Activated naive CD8-positive, alpha-beta T cell treated with anti-CD3 and anti-CD28 coated beads, Interleukin-2, amount 10 ng/mL, durations not matched to agents 7 days and 5 days (primary cell): ENCODE results near the gene CC2D1A. TPM values are rescaled to one million over a fixed set of nuclear protein-coding genes. Genes with fewer than 3 reads are reported as not detected.
"Not testable (repeated sequence)": the region's sequence is repeated elsewhere in the genome, so short reads cannot be mapped to it uniquely, and the experiment has no call there.

Experiments used
- ATAC-seq: fragments of 150-1000 bp; cut with Tn5 transposase; one replicate; pipeline ENCODE4 v1.10.0; 2021; ENCODE audit warnings: low read depth, moderate library complexity
- POLR2A ChIA-PET: fragments of 350-600 bp; sonication (Branson Sonifier 250); formaldehyde crosslinking; loops from one replicate; lab custom pipeline; 2021; ENCODE audit warnings: antibody characterized with exemption; lab: Charles Lee
- DNase-seq: peaks from one replicate; pipeline ENCODE4 v3.0.0; 2021
- H3K27ac Mint-ChIP-seq: one replicate; pipeline ENCODE4 v1.8.0; 2022; ENCODE audit warnings: mild to moderate bottlenecking, mixed read lengths
- H3K27me3 Mint-ChIP-seq: one replicate; pipeline ENCODE4 v1.8.0; 2022; ENCODE audit warnings: mild to moderate bottlenecking, moderate library complexity, mixed read lengths
- H3K36me3 Mint-ChIP-seq: one replicate; pipeline ENCODE4 v1.8.0; 2021; ENCODE audit warnings: mild to moderate bottlenecking, mixed read lengths
- H3K4me1 Mint-ChIP-seq: one replicate; pipeline ENCODE4 v1.8.0; 2021; ENCODE audit warnings: mixed read lengths
- H3K4me3 Mint-ChIP-seq: one replicate; pipeline ENCODE4 v1.8.0; 2022; ENCODE audit warnings: mild to moderate bottlenecking, moderate library complexity, mixed read lengths
- H3K9me3 Mint-ChIP-seq: one replicate; pipeline ENCODE4 v1.8.0; 2021; ENCODE audit warnings: mixed read lengths
- total RNA-seq, 2 experiments: library from RNA; stranded (reverse); gene quantifications; one replicate each; pipeline ENCODE4 v1.2.3, GENCODE V29; 2021

Gene CC2D1A
- total RNA-seq, 2 experiments from 2014 or later, result 34.7 to 34.8 TPM

GRCh38 chr19:13965377-13965896, 59.4 kb downstream of the CC2D1A start:
- POLR2A ChIA-PET, result no interaction called here
- ATAC-seq, result no peak
- DNase-seq, result no peak
- H3K27ac Mint-ChIP-seq, result no peak overlapping the region
- H3K9me3 Mint-ChIP-seq, result no peaks in the 10 kb centered on the region
- H3K4me3 Mint-ChIP-seq, result no peak overlapping the region
- H3K36me3 Mint-ChIP-seq, result peaks cover 4% of the 10 kb centered on the region
- no peaks in the 10 kb centered on the region for H3K4me1 Mint-ChIP-seq
- H3K27me3 Mint-ChIP-seq, result no peaks in the 10 kb centered on the region

GRCh38 chr19:13965926-13966683, 60.1 kb downstream of the CC2D1A start:
- ATAC-seq, result no peak
- Mint-ChIP-seq H3K36me3 (peaks cover 4% of the 10 kb centered on the region), H3K4me3 (no peak overlapping the region), H3K27me3 (no peaks in the 10 kb centered on the region), H3K4me1 (no peaks in the 10 kb centered on the region), H3K27ac (no peak overlapping the region), H3K9me3 (no peaks in the 10 kb centered on the region)
- no peak for DNase-seq
- POLR2A ChIA-PET, result no interaction called here

- DNase-seq (no peak), ATAC-seq (no peak)
- Mint-ChIP-seq H3K4me3 (no peak overlapping the region), H3K27ac (no peak overlapping the region), H3K9me3 (no peaks in the 10 kb centered on the region), H3K36me3 (peaks cover 4% of the 10 kb centered on the region), H3K4me1 (no peaks in the 10 kb centered on the region), H3K27me3 (no peaks in the 10 kb centered on the region)
- POLR2A ChIA-PET, result no interaction called here
Observed at GRCh38 chr19:13966684-13967128, 60.7 kb downstream of the CC2D1A start.

GRCh38 chr19:13967206-13967605, 61.2 kb downstream of the CC2D1A start:
- H3K27ac Mint-ChIP-seq, H3K9me3 Mint-ChIP-seq, DNase-seq, POLR2A ChIA-PET, H3K4me1 Mint-ChIP-seq, ATAC-seq, H3K4me3 Mint-ChIP-seq, H3K36me3 Mint-ChIP-seq, H3K27me3 Mint-ChIP-seq: not testable (repeated sequence)

- ATAC-seq, result no peak
- H3K4me3 Mint-ChIP-seq, result no peak overlapping the region
- peaks cover 6% of the 10 kb centered on the region for H3K36me3 Mint-ChIP-seq
- no peaks in the 10 kb centered on the region for H3K4me1 Mint-ChIP-seq
- DNase-seq, result no peak
- no peaks in the 10 kb centered on the region for H3K27me3 Mint-ChIP-seq
- no peaks in the 10 kb centered on the region for H3K9me3 Mint-ChIP-seq
- no peak overlapping the region for H3K27ac Mint-ChIP-seq
- POLR2A ChIA-PET, result interaction anchor here (1.2 kb wide), 1 partner anchor 64 kb away, joined by 5 read pairs; no protein-coding TSS in a partner anchor
Observed at GRCh38 chr19:13968383-13968935, 62.5 kb downstream of the CC2D1A start.

GRCh38 chr19:13968999-13969398, 63.0 kb downstream of the CC2D1A start:
- no peak for DNase-seq
- POLR2A ChIA-PET, result interaction anchor here (1.2 kb wide), 1 partner anchor 63 kb away, joined by 5 read pairs; no protein-coding TSS in a partner anchor
- no peak overlapping the region for H3K27ac Mint-ChIP-seq

GRCh38 chr19:13969897-13970296, 63.9 kb downstream of the CC2D1A start:
- peaks cover 11% of the 10 kb centered on the region for H3K36me3 Mint-ChIP-seq
- POLR2A ChIA-PET, result no interaction called here
- peaks cover 6% of the 10 kb centered on the region for H3K4me1 Mint-ChIP-seq
- no peaks in the 10 kb centered on the region for H3K27me3 Mint-ChIP-seq
- DNase-seq, result no peak
- no peak overlapping the region for H3K4me3 Mint-ChIP-seq
- no peaks in the 10 kb centered on the region for H3K9me3 Mint-ChIP-seq
- no peak overlapping the region for H3K27ac Mint-ChIP-seq
- no peak for ATAC-seq

More at GRCh38 chr19:13968999-13969398, 63.0 kb downstream of the CC2D1A start:
- Mint-ChIP-seq H3K36me3 (peaks cover 7% of the 10 kb centered on the region), H3K4me3 (no peak overlapping the region), H3K27me3 (no peaks in the 10 kb centered on the region), H3K4me1 (peaks cover 1% of the 10 kb centered on the region), H3K9me3 (no peaks in the 10 kb centered on the region)
- ATAC-seq, result no peak

- H3K4me3 Mint-ChIP-seq, H3K27me3 Mint-ChIP-seq, H3K4me1 Mint-ChIP-seq, H3K9me3 Mint-ChIP-seq, ATAC-seq, H3K27ac Mint-ChIP-seq, DNase-seq: not testable (repeated sequence)
- H3K36me3 Mint-ChIP-seq, result peaks cover 11% of the 10 kb centered on the region
- POLR2A ChIA-PET, result interaction anchor here (0.7 to 1.2 kb wide), 2 partner anchors 15 to 34 kb away, joined by 3 to 5 read pairs; partner anchors contain the start of gene RFX1
Observed at GRCh38 chr19:13971868-13972267, 65.9 kb downstream of the CC2D1A start.

GRCh38 chr19:13972368-13973155, 66.6 kb downstream of the CC2D1A start:
- POLR2A ChIA-PET, result interaction anchor here (0.5 to 1.1 kb wide), 3 partner anchors 14 to 297 kb away, joined by 3 to 5 read pairs (median 3); no protein-coding TSS in a partner anchor
- H3K4me1 Mint-ChIP-seq, result peaks cover 6% of the 10 kb centered on the region
- H3K4me3 Mint-ChIP-seq, result no peak overlapping the region
- H3K27ac Mint-ChIP-seq, result peak overlapping the region; percentile 30
- no peaks in the 10 kb centered on the region for H3K9me3 Mint-ChIP-seq
- DNase-seq, result no peak
- no peaks in the 10 kb centered on the region for H3K27me3 Mint-ChIP-seq
- H3K36me3 Mint-ChIP-seq, result peaks cover 11% of the 10 kb centered on the region
- ATAC-seq, result no peak

GRCh38 chr19:13973479-13973878, 67.5 kb downstream of the CC2D1A start:
- H3K9me3 Mint-ChIP-seq, H3K27ac Mint-ChIP-seq, DNase-seq, H3K27me3 Mint-ChIP-seq, ATAC-seq, H3K4me3 Mint-ChIP-seq: not testable (repeated sequence)
- peaks cover 11% of the 10 kb centered on the region for H3K36me3 Mint-ChIP-seq
- peaks cover 10% of the 10 kb centered on the region for H3K4me1 Mint-ChIP-seq
- POLR2A ChIA-PET, result interaction anchor here (0.5 to 1.1 kb wide), 3 partner anchors 15 to 296 kb away, joined by 3 to 5 read pairs (median 3); partner anchors contain the start of gene DCAF15

GRCh38 chr19:13974073-13974472, 68.1 kb downstream of the CC2D1A start:
- no peak overlapping the region for H3K4me3 Mint-ChIP-seq
- H3K9me3 Mint-ChIP-seq, result no peaks in the 10 kb centered on the region
- peaks cover 10% of the 10 kb centered on the region for H3K4me1 Mint-ChIP-seq
- DNase-seq (no peak), ATAC-seq (peak; percentile 66)
- peak overlapping the region; percentile 39 for H3K27ac Mint-ChIP-seq
- POLR2A ChIA-PET, result interaction anchor here (0.5 to 0.8 kb wide), 3 partner anchors 21 to 81 kb away, joined by 3 to 5 read pairs (median 3); partner anchors contain the start of gene DCAF15
- peaks cover 8% of the 10 kb centered on the region for H3K36me3 Mint-ChIP-seq
- no peaks in the 10 kb centered on the region for H3K27me3 Mint-ChIP-seq

GRCh38 chr19:13975870-13976269, 69.9 kb downstream of the CC2D1A start:
- H3K4me1 Mint-ChIP-seq, result peaks cover 23% of the 10 kb centered on the region
- DNase-seq (no peak), ATAC-seq (no peak)
- no peak overlapping the region for H3K4me3 Mint-ChIP-seq
- POLR2A ChIA-PET, result interaction anchor here (1.1 kb wide), 2 partner anchors 23 kb away, joined by 3 read pairs; no protein-coding TSS in a partner anchor
- no peaks in the 10 kb centered on the region for H3K9me3 Mint-ChIP-seq
- peaks cover 7% of the 10 kb centered on the region for H3K36me3 Mint-ChIP-seq
- peak overlapping the region; percentile 35 for H3K27ac Mint-ChIP-seq
- H3K27me3 Mint-ChIP-seq, result no peaks in the 10 kb centered on the region

GRCh38 chr19:13976446-13976845, 70.4 kb downstream of the CC2D1A start:
- no peaks in the 10 kb centered on the region for H3K27me3 Mint-ChIP-seq
- no peak for ATAC-seq
- H3K9me3 Mint-ChIP-seq, result no peaks in the 10 kb centered on the region
- no peak overlapping the region for H3K27ac Mint-ChIP-seq
- POLR2A ChIA-PET, result interaction anchor here (1.0 to 14.2 kb wide), 3 partner anchors 9 to 27 kb away, joined by 3 to 262 read pairs (median 4); partner anchors contain the start of gene RFX1
- H3K4me1 Mint-ChIP-seq, result peaks cover 29% of the 10 kb centered on the region
- no peak overlapping the region for H3K4me3 Mint-ChIP-seq
- no peak for DNase-seq
- peaks cover 7% of the 10 kb centered on the region for H3K36me3 Mint-ChIP-seq
